Endothelial cell of umbilical vein (primary cell): ENCODE measurements around the gene ACSS1. TPM values are rescaled to one million over a fixed set of nuclear protein-coding genes. Genes with fewer than 3 reads are reported as not detected.

Source experiments
- BruUV-seq: library from RNA; stranded (reverse); fragments of 400-500 nt; replicated peaks from 2 replicates; lab custom pipeline; 2021; lab: Mats Ljungman, UMichigan
- CTCF ChIA-PET: fragments of 300-600, 350-600 bp; sonication (Branson Sonifier 250); formaldehyde crosslinking; loops from one replicate; lab custom pipeline; 2021; ENCODE audit warnings: antibody characterized with exemption, inconsistent platforms; lab: Charles Lee
- POLR2A ChIA-PET: fragments of 300-600, 350-600 bp; sonication (Branson Sonifier 250); formaldehyde crosslinking; loops from one replicate; lab custom pipeline; 2021; ENCODE audit warnings: antibody characterized with exemption, inconsistent platforms; lab: Charles Lee
- DNase-seq: peaks from one replicate; pipeline ENCODE4 v3.0.0-alpha.2; 2011; ENCODE audit warnings: low read depth, low spot score
- FAIRE-seq: peaks from 2 replicates; lab custom pipeline; 2011; peaks lifted over from hg19 to GRCh38; lab: Jason Lieb, UNC
- H2AFZ ChIP-seq: 2 replicates; pipeline ENCODE4 v1.6.0; 2012; ENCODE audit warnings: low read depth, low read length, control low read depth, inconsistent platforms
- H3K27ac ChIP-seq: 2 replicates; pipeline ENCODE4 v1.5.1; 2011; ENCODE audit warnings: low read depth, mild to moderate bottlenecking, control low read depth, low read length, moderate library complexity; ENCODE audit not compliant: insufficient read depth
- H3K27me3 ChIP-seq, 2 experiments: 2 replicates each; pipeline versions ENCODE4 v1.6.0 to v1.6.1; 2011; ENCODE audit warnings: low read length in 2 of 2, mixed read lengths in 1 of 2; ENCODE audit not compliant: control insufficient read depth in 2 of 2, insufficient read depth in 2 of 2
- H3K36me3 ChIP-seq, 2 experiments: 2 replicates in 1 of 2; 3 replicates in 1 of 2; pipeline ENCODE4 v1.5.1; 2011; ENCODE audit warnings: low read length in 2 of 2, mild to moderate bottlenecking in 1 of 2, moderate library complexity in 1 of 2; ENCODE audit not compliant: control insufficient read depth in 2 of 2, insufficient read depth in 2 of 2; ENCODE audit errors: extremely low read depth in 1 of 2
- H3K4me1 ChIP-seq: 3 replicates; pipeline ENCODE4 v1.5.1; 2011; ENCODE audit warnings: mild to moderate bottlenecking, low read length; ENCODE audit not compliant: control insufficient read depth, insufficient read depth; ENCODE audit errors: extremely low read depth
- H3K4me2 ChIP-seq: 2 replicates; pipeline ENCODE4 v1.6.1; 2011; ENCODE audit warnings: low read length, control low read depth, mixed read lengths; ENCODE audit not compliant: insufficient read depth
- H3K4me3 ChIP-seq, 3 experiments: fragments of 200-600 bp in 1 of 3; sonication (generic), shearing (Covaris generic) in 1 of 3; replicated peaks in 1 of 3; 2 replicates each; pipeline ENCODE4 v1.5.1; 2011 to 2016; ENCODE audit warnings: control low read depth in 3 of 3, low read length in 3 of 3, mild to moderate bottlenecking in 2 of 3, inconsistent platforms in 1 of 3, low read depth in 1 of 3, moderate library complexity in 1 of 3; ENCODE audit not compliant: insufficient read depth in 1 of 3
- H3K79me2 ChIP-seq: 2 replicates; pipeline ENCODE4 v1.6.0; 2012; ENCODE audit warnings: low read length, inconsistent platforms; ENCODE audit not compliant: control insufficient read depth, insufficient read depth
- H3K9ac ChIP-seq: replicated peaks from 2 replicates; pipeline ENCODE3; 2011; ENCODE audit warnings: low read length, control low read depth; ENCODE audit not compliant: insufficient read depth; ENCODE audit errors: extremely low read depth
- H3K9me1 ChIP-seq: replicated peaks from 3 replicates; pipeline ENCODE4 v1.6.0; 2011; ENCODE audit warnings: mild to moderate bottlenecking, low read length; ENCODE audit not compliant: control insufficient read depth, insufficient read depth; ENCODE audit errors: extremely low read depth
- H3K9me3 ChIP-seq: replicated peaks from 2 replicates; pipeline ENCODE4 v1.5.1; 2012; ENCODE audit warnings: low read length, inconsistent platforms; ENCODE audit not compliant: control insufficient read depth, insufficient read depth
- H4K20me1 ChIP-seq: replicated peaks from 2 replicates; pipeline ENCODE3; 2011; ENCODE audit warnings: mild to moderate bottlenecking, low read length; ENCODE audit not compliant: control insufficient read depth, insufficient read depth; ENCODE audit errors: extremely low read depth
- FOS ChIP-seq: IDR thresholded peaks from 2 replicates; pipeline ENCODE4 v1.6.1; 2011; ENCODE audit warnings: mild to moderate bottlenecking, low read length, moderate library complexity, borderline replicate concordance; ENCODE audit not compliant: insufficient read depth
- POLR2A ChIP-seq: IDR thresholded peaks from 2 replicates; pipeline ENCODE4 v1.6.1; 2012; ENCODE audit warnings: low read depth, mild to moderate bottlenecking, control low read depth, low read length
- POLR2AphosphoS5 ChIP-seq: IDR thresholded peaks from 2 replicates; pipeline ENCODE4 v1.6.1; 2012; ENCODE audit warnings: low read depth, mild to moderate bottlenecking, control low read depth, low read length, moderate library complexity; ENCODE audit not compliant: insufficient read depth
- dilution Hi-C: fragments of 300-500 bp; cut with MboI; formaldehyde crosslinking; loops from one replicate; pipeline ENCODE4 v1.15.0; 2019; ENCODE audit warnings: low sequenced_read_pairs; ENCODE audit not compliant: extremely low pct_ligation_motif_present
- intact Hi-C: fragments of 100-400 bp; cut with micrococcal nuclease; formaldehyde crosslinking; loops from one replicate; pipeline ENCODE4 v1.10.0; 2022
- polyA plus RNA-seq, 4 experiments: library from polyadenylated mRNA; depleted of rRNA in 3 of 4; stranded (reverse) in 3 of 4; unstranded in 1 of 4; fragments of >200 nt; gene quantifications; 2 replicates each; pipeline versions ENCODE4 v1.2.1 to v1.2.3, GENCODE V29; 2011 to 2012; ENCODE audit warnings: missing spikeins in 1 of 4
- total RNA-seq: library from RNA; stranded (reverse); gene quantifications from 2 replicates; pipeline ENCODE4 v1.2.3, GENCODE V29; 2021
- TF ChIP-seq, protein P1 (sequence below): IDR thresholded peaks from 2 replicates; pipeline ENCODE4 v1.6.1; 2011; ENCODE audit not compliant: insufficient read depth, insufficient read length
- TF ChIP-seq, protein P2 (sequence below), 2 donors: IDR thresholded peaks; 1 replicate in 1 of 2; 2 replicates in 1 of 2; pipeline ENCODE4 v1.5.1; 2011; ENCODE audit warnings: low read length in 2 of 2, mild to moderate bottlenecking in 2 of 2, moderate library complexity in 2 of 2, control low read depth in 1 of 2, inconsistent platforms in 1 of 2, low read depth in 1 of 2; ENCODE audit not compliant: insufficient read depth in 1 of 2; ENCODE audit errors: extremely low read depth in 1 of 2

ACSS1 gene
- total and polyA plus RNA-seq, 2 donors (not counting 3 experiments of a cell fraction or from before 2014, with no cell fraction given) = 6.2 to 17.9 TPM

DNA sequence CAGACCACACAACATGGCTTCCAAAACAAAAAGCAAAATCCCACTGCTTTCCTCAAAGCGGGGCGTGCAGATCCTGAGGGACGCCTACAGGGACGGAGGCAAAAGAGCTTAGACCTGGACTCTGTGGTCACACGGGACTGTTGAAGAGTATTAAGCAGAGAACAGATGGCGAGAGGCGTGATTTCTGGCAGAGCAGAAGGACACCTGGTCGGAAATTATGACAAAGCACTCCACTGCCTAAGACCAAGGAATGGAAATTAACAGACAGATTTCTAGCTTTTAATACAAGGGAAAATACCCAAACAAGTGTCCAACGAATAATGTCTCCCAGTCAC is 93.5 kb downstream of the ACSS1 start:
- FAIRE-seq = no peak

More for the DNA sequence above, 93.5 kb downstream of the ACSS1 start:
- Histone ChIP-seq H3K9ac (no peak overlapping the region), H3K27me3 (no peaks in the 10 kb centered on the region), H3K36me3 (peaks cover 4 to 17% of the 10 kb centered on the region in 2 experiments), H3K9me1 (no peaks in the 10 kb centered on the region), H3K4me1 (no peaks in the 10 kb centered on the region), H3K9me3 (no peaks in the 10 kb centered on the region), H3K79me2 (no peaks in the 10 kb centered on the region), H2AFZ (no peak overlapping the region), H3K27ac (no peak overlapping the region), H4K20me1 (no peaks in the 10 kb centered on the region), H3K4me3 (no peak overlapping the region), H3K4me2 (no peak overlapping the region)
- CTCF ChIA-PET = no interaction called here
- DNase-seq = no peak
- POLR2A ChIA-PET = no interaction called here
- BruUV-seq = no TSS peak
- no peak for TF ChIP-seq POLR2AphosphoS5
- TF ChIP-seq POLR2A = no peak
- TF ChIP-seq, protein P1, sequence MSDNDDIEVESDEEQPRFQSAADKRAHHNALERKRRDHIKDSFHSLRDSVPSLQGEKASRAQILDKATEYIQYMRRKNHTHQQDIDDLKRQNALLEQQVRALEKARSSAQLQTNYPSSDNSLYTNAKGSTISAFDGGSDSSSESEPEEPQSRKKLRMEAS = no peak
- TF ChIP-seq, protein P2, sequence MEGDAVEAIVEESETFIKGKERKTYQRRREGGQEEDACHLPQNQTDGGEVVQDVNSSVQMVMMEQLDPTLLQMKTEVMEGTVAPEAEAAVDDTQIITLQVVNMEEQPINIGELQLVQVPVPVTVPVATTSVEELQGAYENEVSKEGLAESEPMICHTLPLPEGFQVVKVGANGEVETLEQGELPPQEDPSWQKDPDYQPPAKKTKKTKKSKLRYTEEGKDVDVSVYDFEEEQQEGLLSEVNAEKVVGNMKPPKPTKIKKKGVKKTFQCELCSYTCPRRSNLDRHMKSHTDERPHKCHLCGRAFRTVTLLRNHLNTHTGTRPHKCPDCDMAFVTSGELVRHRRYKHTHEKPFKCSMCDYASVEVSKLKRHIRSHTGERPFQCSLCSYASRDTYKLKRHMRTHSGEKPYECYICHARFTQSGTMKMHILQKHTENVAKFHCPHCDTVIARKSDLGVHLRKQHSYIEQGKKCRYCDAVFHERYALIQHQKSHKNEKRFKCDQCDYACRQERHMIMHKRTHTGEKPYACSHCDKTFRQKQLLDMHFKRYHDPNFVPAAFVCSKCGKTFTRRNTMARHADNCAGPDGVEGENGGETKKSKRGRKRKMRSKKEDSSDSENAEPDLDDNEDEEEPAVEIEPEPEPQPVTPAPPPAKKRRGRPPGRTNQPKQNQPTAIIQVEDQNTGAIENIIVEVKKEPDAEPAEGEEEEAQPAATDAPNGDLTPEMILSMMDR (IDR thresholded peaks at IDR 0.05; ENCODE audit: extremely low read depth in 1 of 2, insufficient read depth in 1 of 2, low read depth in 1 of 2, low read length in 2 of 2) = no peak
- no peak for TF ChIP-seq FOS
- intact Hi-C loops (no loop called here), dilution Hi-C loops (no loop called here)
